ENCODE results near the gene PTAR1.

Gene PTAR1

GRCh38 chr9:69731348-69731747, 28.5 kb downstream of the PTAR1 start:
- H3K27ac ChIP-seq (replicated peaks) = no peak overlapping the region
- no peaks in the 10 kb centered on the region for H3K27me3 ChIP-seq (ENCODE audit: insufficient read depth, poor library complexity, severe bottlenecking)
- DNase-seq (ENCODE audit: low read depth in 1 of 2, low spot score in 1 of 2) = no peak
- no peak for TF ChIP-seq POLR2AphosphoS5 (IDR thresholded peaks at IDR 0.05; ENCODE audit: low read depth)
- TF ChIP-seq, protein P1, sequence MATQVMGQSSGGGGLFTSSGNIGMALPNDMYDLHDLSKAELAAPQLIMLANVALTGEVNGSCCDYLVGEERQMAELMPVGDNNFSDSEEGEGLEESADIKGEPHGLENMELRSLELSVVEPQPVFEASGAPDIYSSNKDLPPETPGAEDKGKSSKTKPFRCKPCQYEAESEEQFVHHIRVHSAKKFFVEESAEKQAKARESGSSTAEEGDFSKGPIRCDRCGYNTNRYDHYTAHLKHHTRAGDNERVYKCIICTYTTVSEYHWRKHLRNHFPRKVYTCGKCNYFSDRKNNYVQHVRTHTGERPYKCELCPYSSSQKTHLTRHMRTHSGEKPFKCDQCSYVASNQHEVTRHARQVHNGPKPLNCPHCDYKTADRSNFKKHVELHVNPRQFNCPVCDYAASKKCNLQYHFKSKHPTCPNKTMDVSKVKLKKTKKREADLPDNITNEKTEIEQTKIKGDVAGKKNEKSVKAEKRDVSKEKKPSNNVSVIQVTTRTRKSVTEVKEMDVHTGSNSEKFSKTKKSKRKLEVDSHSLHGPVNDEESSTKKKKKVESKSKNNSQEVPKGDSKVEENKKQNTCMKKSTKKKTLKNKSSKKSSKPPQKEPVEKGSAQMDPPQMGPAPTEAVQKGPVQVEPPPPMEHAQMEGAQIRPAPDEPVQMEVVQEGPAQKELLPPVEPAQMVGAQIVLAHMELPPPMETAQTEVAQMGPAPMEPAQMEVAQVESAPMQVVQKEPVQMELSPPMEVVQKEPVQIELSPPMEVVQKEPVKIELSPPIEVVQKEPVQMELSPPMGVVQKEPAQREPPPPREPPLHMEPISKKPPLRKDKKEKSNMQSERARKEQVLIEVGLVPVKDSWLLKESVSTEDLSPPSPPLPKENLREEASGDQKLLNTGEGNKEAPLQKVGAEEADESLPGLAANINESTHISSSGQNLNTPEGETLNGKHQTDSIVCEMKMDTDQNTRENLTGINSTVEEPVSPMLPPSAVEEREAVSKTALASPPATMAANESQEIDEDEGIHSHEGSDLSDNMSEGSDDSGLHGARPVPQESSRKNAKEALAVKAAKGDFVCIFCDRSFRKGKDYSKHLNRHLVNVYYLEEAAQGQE (IDR thresholded peaks at IDR 0.05; ENCODE audit: insufficient replicate concordance, low read depth) = no peak
- TF ChIP-seq, protein P2, sequence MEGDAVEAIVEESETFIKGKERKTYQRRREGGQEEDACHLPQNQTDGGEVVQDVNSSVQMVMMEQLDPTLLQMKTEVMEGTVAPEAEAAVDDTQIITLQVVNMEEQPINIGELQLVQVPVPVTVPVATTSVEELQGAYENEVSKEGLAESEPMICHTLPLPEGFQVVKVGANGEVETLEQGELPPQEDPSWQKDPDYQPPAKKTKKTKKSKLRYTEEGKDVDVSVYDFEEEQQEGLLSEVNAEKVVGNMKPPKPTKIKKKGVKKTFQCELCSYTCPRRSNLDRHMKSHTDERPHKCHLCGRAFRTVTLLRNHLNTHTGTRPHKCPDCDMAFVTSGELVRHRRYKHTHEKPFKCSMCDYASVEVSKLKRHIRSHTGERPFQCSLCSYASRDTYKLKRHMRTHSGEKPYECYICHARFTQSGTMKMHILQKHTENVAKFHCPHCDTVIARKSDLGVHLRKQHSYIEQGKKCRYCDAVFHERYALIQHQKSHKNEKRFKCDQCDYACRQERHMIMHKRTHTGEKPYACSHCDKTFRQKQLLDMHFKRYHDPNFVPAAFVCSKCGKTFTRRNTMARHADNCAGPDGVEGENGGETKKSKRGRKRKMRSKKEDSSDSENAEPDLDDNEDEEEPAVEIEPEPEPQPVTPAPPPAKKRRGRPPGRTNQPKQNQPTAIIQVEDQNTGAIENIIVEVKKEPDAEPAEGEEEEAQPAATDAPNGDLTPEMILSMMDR (IDR thresholded peaks at IDR 0.05; ENCODE audit: insufficient read depth, low read length) = no peak
- no peak for TF ChIP-seq GABPA (IDR thresholded peaks at IDR 0.05; ENCODE audit: low read depth)
- no peak for TF ChIP-seq SPI1 (IDR thresholded peaks at IDR 0.05; ENCODE audit: borderline replicate concordance, low read depth)
- H3K4me3 ChIP-seq (replicated peaks; ENCODE audit: insufficient read depth, low read length) = no peak overlapping the region

DNA sequence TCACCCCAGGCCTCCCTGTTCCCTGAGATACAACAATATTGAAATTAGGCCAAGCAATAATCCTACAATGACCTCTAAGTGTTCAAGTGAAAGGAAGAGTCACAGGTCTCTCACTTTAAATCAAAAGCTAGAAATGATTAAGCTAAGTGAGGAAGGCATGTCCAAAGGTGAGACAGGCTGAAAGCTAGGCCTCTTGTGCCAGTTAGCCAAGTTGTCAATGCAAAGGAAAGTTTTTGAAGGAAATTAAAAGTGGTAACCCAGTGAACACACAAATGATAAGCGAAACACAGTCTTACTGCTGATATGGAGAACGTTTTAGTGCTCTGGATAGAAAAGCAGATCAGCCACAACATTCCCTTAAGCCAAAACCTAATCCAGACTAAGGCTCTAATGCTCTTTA, 39.8 kb downstream of the PTAR1 start:
- Histone ChIP-seq H3K27ac (replicated peaks) (no peak overlapping the region), H3K27me3 (ENCODE audit: insufficient read depth, poor library complexity, severe bottlenecking) (no peaks in the 10 kb centered on the region), H3K4me3 (replicated peaks; ENCODE audit: insufficient read depth, low read length) (no peak overlapping the region)
- no peak for DNase-seq (ENCODE audit: low read depth in 1 of 2, low spot score in 1 of 2)
- TF ChIP-seq POLR2AphosphoS5 (IDR thresholded peaks at IDR 0.05; ENCODE audit: low read depth) (no peak), SPI1 (IDR thresholded peaks at IDR 0.05; ENCODE audit: borderline replicate concordance, low read depth) (no peak), GABPA (IDR thresholded peaks at IDR 0.05; ENCODE audit: low read depth) (no peak)
- TF ChIP-seq, protein P2 (IDR thresholded peaks at IDR 0.05; ENCODE audit: insufficient read depth, low read length) = no peak
- TF ChIP-seq, protein P1 (IDR thresholded peaks at IDR 0.05; ENCODE audit: insufficient replicate concordance, low read depth) = no peak

DNA sequence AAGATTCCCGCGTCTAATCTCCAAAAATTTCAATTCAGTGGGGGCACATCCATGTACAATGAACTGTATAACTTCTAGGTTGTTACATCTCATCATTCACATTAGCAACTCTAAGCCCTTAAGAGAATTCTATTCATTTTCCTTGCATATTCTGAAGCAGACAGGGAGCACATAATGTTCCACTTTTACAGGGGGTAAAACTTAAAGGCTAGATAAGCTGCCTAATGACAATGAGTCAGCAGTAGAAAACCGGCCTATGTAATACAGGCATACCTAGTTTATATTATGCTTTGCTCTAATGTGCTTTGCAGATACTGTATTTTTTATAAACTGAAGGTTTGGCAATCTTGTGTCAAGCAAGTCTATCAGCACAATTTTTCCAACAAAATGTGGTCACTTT, 40.4 kb downstream of the PTAR1 start:
- Histone ChIP-seq H3K4me3 (replicated peaks; ENCODE audit: insufficient read depth, low read length) (no peak overlapping the region), H3K27ac (replicated peaks) (no peak overlapping the region), H3K27me3 (ENCODE audit: insufficient read depth, poor library complexity, severe bottlenecking) (no peaks in the 10 kb centered on the region)
- no peak for DNase-seq (ENCODE audit: low read depth in 1 of 2, low spot score in 1 of 2)
- TF ChIP-seq, protein P2 (IDR thresholded peaks at IDR 0.05; ENCODE audit: insufficient read depth, low read length) = no peak
- no peak for TF ChIP-seq SPI1 (IDR thresholded peaks at IDR 0.05; ENCODE audit: borderline replicate concordance, low read depth)
- TF ChIP-seq, protein P1 (IDR thresholded peaks at IDR 0.05; ENCODE audit: insufficient replicate concordance, low read depth) = no peak
- no peak for TF ChIP-seq GABPA (IDR thresholded peaks at IDR 0.05; ENCODE audit: low read depth)
- TF ChIP-seq POLR2AphosphoS5 (IDR thresholded peaks at IDR 0.05; ENCODE audit: low read depth) = no peak
